Astrocyte (in vitro differentiated cells and primary cell): ENCODE data around the gene XYLB. TPM values are rescaled to one million over a fixed set of nuclear protein-coding genes. Genes with fewer than 3 reads are reported as not detected.

Experiments
- DNase-seq: peaks from one replicate; pipeline ENCODE4 v3.0.0-alpha.2; 2010; ENCODE audit warnings: low read depth
- FAIRE-seq: peaks from 2 replicates; lab custom pipeline; 2011; peaks lifted over from hg19 to GRCh38; lab: Jason Lieb, UNC
- H2AFZ ChIP-seq: 2 replicates; pipeline ENCODE4 v1.6.0; 2012; ENCODE audit warnings: low read depth, low read length, inconsistent platforms
- H3K27ac ChIP-seq: 2 replicates; pipeline ENCODE4 v1.5.1; 2011; ENCODE audit warnings: low read depth, low read length, inconsistent platforms
- H3K27me3 ChIP-seq: 2 replicates; pipeline ENCODE4 v1.6.0; 2011; ENCODE audit warnings: low read length, inconsistent platforms; ENCODE audit not compliant: insufficient read depth
- H3K36me3 ChIP-seq: 2 replicates; pipeline ENCODE4 v1.5.1; 2011; ENCODE audit warnings: low read length, inconsistent platforms; ENCODE audit not compliant: insufficient read depth
- H3K4me1 ChIP-seq: 2 replicates; pipeline ENCODE4 v1.5.1; 2011; ENCODE audit warnings: low read length, inconsistent platforms; ENCODE audit not compliant: insufficient read depth
- H3K4me2 ChIP-seq: 2 replicates; pipeline ENCODE4 v1.6.0; 2012; ENCODE audit warnings: low read length, inconsistent platforms
- H3K4me3 ChIP-seq: 2 replicates; pipeline ENCODE4 v1.5.1; 2011; ENCODE audit warnings: low read depth, mild to moderate bottlenecking, low read length, inconsistent platforms; ENCODE audit not compliant: insufficient read depth
- H3K79me2 ChIP-seq: 2 replicates; pipeline ENCODE4 v1.6.0; 2012; ENCODE audit warnings: mild to moderate bottlenecking, low read length, inconsistent platforms; ENCODE audit not compliant: insufficient read depth
- H3K9ac ChIP-seq: 2 replicates; pipeline ENCODE4 v1.6.0; 2012; ENCODE audit warnings: mild to moderate bottlenecking, low read length, inconsistent platforms
- H3K9me3 ChIP-seq: 2 replicates; pipeline ENCODE4 v1.5.1; 2012; ENCODE audit warnings: low read depth, mild to moderate bottlenecking, low read length, inconsistent platforms; ENCODE audit not compliant: insufficient read depth
- H4K20me1 ChIP-seq: 2 replicates; pipeline ENCODE4 v1.6.0; 2012; ENCODE audit warnings: low read length, inconsistent platforms; ENCODE audit not compliant: insufficient read depth
- H3K27ac Mint-ChIP-seq: one replicate; pipeline ENCODE4 v1.8.0; 2021; ENCODE audit warnings: mild to moderate bottlenecking, mixed read lengths; ENCODE audit not compliant: unreplicated experiment
- H3K27me3 Mint-ChIP-seq: one replicate; pipeline ENCODE4 v1.8.0; 2021; ENCODE audit warnings: low read depth, mixed read lengths; ENCODE audit not compliant: unreplicated experiment
- H3K36me3 Mint-ChIP-seq: one replicate; pipeline ENCODE4 v1.8.0; 2021; ENCODE audit warnings: low read depth, mixed read lengths; ENCODE audit not compliant: unreplicated experiment
- H3K4me1 Mint-ChIP-seq: one replicate; pipeline ENCODE4 v1.8.0; 2021; ENCODE audit warnings: low read depth, mixed read lengths; ENCODE audit not compliant: unreplicated experiment
- H3K4me3 Mint-ChIP-seq: one replicate; pipeline ENCODE4 v1.8.0; 2021; ENCODE audit warnings: mild to moderate bottlenecking, moderate library complexity, mixed read lengths; ENCODE audit not compliant: unreplicated experiment
- H3K9me3 Mint-ChIP-seq: one replicate; pipeline ENCODE4 v1.8.0; 2021; ENCODE audit warnings: mild to moderate bottlenecking, mixed read lengths; ENCODE audit not compliant: unreplicated experiment
- EZH2 ChIP-seq: IDR thresholded peaks from 2 replicates; pipeline ENCODE4 v1.6.1; 2012; ENCODE audit warnings: mild to moderate bottlenecking, low read length, inconsistent platforms; ENCODE audit not compliant: insufficient read depth
- total RNA-seq: library from RNA; stranded (reverse); gene quantifications from 2 replicates; pipeline ENCODE4 v1.2.1, GENCODE V29; 2021
- TF ChIP-seq, protein P1 (sequence below): IDR thresholded peaks from 2 replicates; pipeline ENCODE4 v1.5.1; 2011; ENCODE audit warnings: low read depth, mild to moderate bottlenecking, inconsistent platforms, low read length, moderate library complexity; ENCODE audit not compliant: insufficient read depth

XYLB gene
- total RNA-seq, 1 donor from 2014 or later, result 2.3 TPM

DNA sequence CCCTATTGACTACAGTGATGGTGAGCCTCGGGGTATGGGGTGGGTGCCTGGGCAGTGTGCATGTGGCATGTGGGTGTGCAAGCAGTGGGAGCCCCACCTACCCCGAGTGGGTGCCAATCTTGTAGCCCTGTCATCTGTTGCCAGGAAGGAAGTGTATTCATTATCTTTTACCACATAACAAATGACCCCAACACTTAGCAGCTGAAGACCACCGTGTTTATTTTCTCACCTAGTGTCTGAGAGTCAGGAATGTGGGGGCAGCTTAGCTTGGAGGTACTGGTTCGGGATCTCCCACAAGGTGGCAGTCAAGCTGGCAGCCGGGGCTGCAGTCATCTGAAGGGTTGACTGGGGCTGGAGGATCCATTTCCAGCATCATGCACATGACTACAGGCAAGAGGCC, 21.7 kb downstream of the XYLB start:
- no peaks in the 10 kb centered on the region for H3K27me3 ChIP-seq
- H3K4me3 ChIP-seq, result no peak overlapping the region
- FAIRE-seq, result no peak
- no peaks in the 10 kb centered on the region for H3K4me1 ChIP-seq
- no peak overlapping the region for H2AFZ ChIP-seq
- H4K20me1 ChIP-seq, result no peaks in the 10 kb centered on the region
- H3K27ac ChIP-seq, result no peak overlapping the region
- Mint-ChIP-seq H3K36me3 (peaks cover 14% of the 10 kb centered on the region), H3K4me1 (peaks cover 6% of the 10 kb centered on the region), H3K4me3 (no peak overlapping the region), H3K27ac (peak overlapping the region; percentile 17), H3K27me3 (no peaks in the 10 kb centered on the region), H3K9me3 (peaks cover 8% of the 10 kb centered on the region)
- no peaks in the 10 kb centered on the region for H3K79me2 ChIP-seq
- no peak overlapping the region for H3K9ac ChIP-seq
- DNase-seq, result no peak
- H3K9me3 ChIP-seq, result no peaks in the 10 kb centered on the region
- H3K36me3 ChIP-seq, result peaks cover 3% of the 10 kb centered on the region
- no peak overlapping the region for H3K4me2 ChIP-seq
- TF ChIP-seq, protein P1, sequence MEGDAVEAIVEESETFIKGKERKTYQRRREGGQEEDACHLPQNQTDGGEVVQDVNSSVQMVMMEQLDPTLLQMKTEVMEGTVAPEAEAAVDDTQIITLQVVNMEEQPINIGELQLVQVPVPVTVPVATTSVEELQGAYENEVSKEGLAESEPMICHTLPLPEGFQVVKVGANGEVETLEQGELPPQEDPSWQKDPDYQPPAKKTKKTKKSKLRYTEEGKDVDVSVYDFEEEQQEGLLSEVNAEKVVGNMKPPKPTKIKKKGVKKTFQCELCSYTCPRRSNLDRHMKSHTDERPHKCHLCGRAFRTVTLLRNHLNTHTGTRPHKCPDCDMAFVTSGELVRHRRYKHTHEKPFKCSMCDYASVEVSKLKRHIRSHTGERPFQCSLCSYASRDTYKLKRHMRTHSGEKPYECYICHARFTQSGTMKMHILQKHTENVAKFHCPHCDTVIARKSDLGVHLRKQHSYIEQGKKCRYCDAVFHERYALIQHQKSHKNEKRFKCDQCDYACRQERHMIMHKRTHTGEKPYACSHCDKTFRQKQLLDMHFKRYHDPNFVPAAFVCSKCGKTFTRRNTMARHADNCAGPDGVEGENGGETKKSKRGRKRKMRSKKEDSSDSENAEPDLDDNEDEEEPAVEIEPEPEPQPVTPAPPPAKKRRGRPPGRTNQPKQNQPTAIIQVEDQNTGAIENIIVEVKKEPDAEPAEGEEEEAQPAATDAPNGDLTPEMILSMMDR, result no peak
- no peak for TF ChIP-seq EZH2

DNA sequence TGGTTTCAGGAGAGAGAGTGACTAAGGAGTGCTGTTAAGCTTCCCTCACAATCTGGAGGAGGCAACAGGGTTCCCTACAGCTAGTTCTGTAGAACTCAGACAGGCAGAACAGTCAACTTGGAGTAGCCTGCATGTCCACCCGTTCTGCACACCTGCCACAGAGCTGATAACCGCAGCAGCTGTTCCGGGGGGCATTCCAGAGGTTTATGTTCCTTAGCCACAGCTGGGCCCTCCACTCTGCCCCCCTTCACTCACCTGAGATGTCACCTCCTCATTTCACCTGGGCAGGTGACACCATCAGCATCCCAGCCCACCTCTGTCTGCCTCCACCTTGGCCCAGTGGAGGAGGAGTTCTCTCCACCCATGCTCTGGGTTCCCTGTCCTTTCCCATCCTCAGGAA, 22.6 kb downstream of the XYLB start:
- no peak overlapping the region for H3K27ac ChIP-seq
- no peak overlapping the region for H3K4me3 Mint-ChIP-seq

DNA sequence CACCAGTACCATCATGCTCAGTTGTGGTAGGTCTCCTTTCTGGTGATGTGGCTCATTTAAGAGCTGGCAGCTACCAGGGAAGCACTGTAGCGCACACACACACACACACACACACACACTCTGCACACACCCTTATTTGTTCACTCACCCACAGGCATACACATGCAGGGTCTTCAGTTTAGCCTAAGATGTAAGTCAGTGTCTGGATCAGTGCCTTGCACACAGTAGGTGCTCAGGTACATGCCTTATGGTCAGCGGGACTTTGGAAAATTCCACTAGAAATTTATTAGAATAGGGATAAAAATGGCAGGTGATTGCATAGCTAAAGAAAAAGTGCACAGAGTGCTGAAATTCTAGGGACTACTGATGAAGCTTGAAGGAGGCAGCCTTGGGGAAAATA, 23.6 kb downstream of the XYLB start:
- Histone ChIP-seq H3K4me2 (no peak overlapping the region), H3K4me3 (no peak overlapping the region), H3K36me3 (peaks cover 3% of the 10 kb centered on the region), H3K79me2 (no peaks in the 10 kb centered on the region), H4K20me1 (no peaks in the 10 kb centered on the region), H3K27me3 (no peaks in the 10 kb centered on the region), H2AFZ (no peak overlapping the region), H3K9me3 (no peaks in the 10 kb centered on the region), H3K4me1 (no peaks in the 10 kb centered on the region), H3K9ac (no peak overlapping the region), H3K27ac (no peak overlapping the region)
- DNase-seq (no peak), FAIRE-seq (no peak)
- peaks cover 8% of the 10 kb centered on the region for H3K9me3 Mint-ChIP-seq
- TF ChIP-seq, protein P1, result no peak
- no peak for TF ChIP-seq EZH2
- no peaks in the 10 kb centered on the region for H3K27me3 Mint-ChIP-seq
- peaks cover 14% of the 10 kb centered on the region for H3K36me3 Mint-ChIP-seq
- peaks cover 6% of the 10 kb centered on the region for H3K4me1 Mint-ChIP-seq
- no peak overlapping the region for H3K27ac Mint-ChIP-seq
- no peak overlapping the region for H3K4me3 Mint-ChIP-seq

More for the DNA sequence above, 22.6 kb downstream of the XYLB start:
- Histone ChIP-seq H3K79me2 (no peaks in the 10 kb centered on the region), H2AFZ (no peak overlapping the region), H3K36me3 (peaks cover 3% of the 10 kb centered on the region), H3K4me2 (no peak overlapping the region), H3K4me3 (no peak overlapping the region), H4K20me1 (no peaks in the 10 kb centered on the region), H3K9me3 (no peaks in the 10 kb centered on the region), H3K9ac (no peak overlapping the region), H3K4me1 (no peaks in the 10 kb centered on the region), H3K27me3 (no peaks in the 10 kb centered on the region)
- Mint-ChIP-seq H3K27ac (no peak overlapping the region), H3K9me3 (peaks cover 8% of the 10 kb centered on the region), H3K27me3 (no peaks in the 10 kb centered on the region), H3K4me1 (peaks cover 6% of the 10 kb centered on the region), H3K36me3 (peaks cover 14% of the 10 kb centered on the region)
- FAIRE-seq (no peak), DNase-seq (no peak)
- no peak for TF ChIP-seq EZH2
- TF ChIP-seq, protein P1, result no peak
